ENCODE measurements around the gene LIMK1. TPM values are rescaled to one million over a fixed set of nuclear protein-coding genes. Genes with fewer than 3 reads are reported as not detected.

The LIMK1 gene
- total and polyA plus RNA-seq, 2 of the 13 experiments (the other 11 are each of a cell fraction or from before 2014, with no cell fraction given) = 8.9 to 18.8 TPM

DNA sequence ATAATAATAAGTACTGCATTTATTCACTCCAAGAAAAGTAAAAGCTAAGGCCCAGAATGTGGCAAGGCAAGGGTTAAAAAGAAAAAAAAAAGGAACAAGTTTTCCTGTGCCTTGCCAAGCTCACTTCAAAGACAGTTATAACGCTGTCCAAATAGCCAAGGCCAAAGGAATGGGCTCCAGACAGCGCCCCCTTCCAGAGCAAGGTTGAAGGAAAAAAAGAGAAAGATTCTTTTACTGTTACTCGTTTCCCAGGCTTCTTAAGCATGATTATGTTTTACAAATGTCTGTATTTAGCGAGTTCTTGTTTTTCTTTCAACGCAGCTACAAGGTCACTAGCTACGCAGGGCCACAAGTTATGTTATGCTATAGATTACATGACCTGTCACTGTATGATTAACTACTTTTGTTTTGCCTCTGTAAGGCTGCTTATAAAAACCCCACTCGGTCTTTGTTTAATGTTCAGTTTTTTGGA is 81.4 kb downstream of the LIMK1 start:
- DNase-seq (ENCODE audit: low spot score) (no peak), ATAC-seq (no peak; the same call in 1 of the 3 replicates), FAIRE-seq (no peak)
- Histone ChIP-seq H3K4me3 (replicated peaks in 1 of 3; ENCODE audit: insufficient read depth in 1 of 3, low read depth in 2 of 3, low read length in 3 of 3) (no peak overlapping the region), H4K20me1 (ENCODE audit: insufficient read depth, low read length) (no peaks in the 10 kb centered on the region; the same call in 1 of the 2 replicates), H3K4me2 (ENCODE audit: low read depth, low read length) (peak overlapping the region; percentile 57), H2AFZ (ENCODE audit: low read length) (no peak overlapping the region), H3K79me2 (ENCODE audit: insufficient read depth, low read length) (no peaks in the 10 kb centered on the region), H3K36me3 (replicated peaks in 1 of 2; ENCODE audit: control insufficient read depth in 1 of 2, insufficient read depth in 2 of 2, low read length in 2 of 2) (no peaks in the 10 kb centered on the region), H3K9ac (ENCODE audit: insufficient read depth, low read depth, low read length) (no peak overlapping the region), H3K9me3 (ENCODE audit: low read length) (no peaks in the 10 kb centered on the region), H3K27me3 (ENCODE audit: control insufficient read depth in 1 of 2, insufficient read depth in 2 of 2, low read length in 2 of 2) (no peaks in the 10 kb centered on the region), H3K4me1 (ENCODE audit: insufficient read depth, low read length) (peaks cover 19% of the 10 kb centered on the region), H3K27ac (ENCODE audit: extremely low read length, insufficient read depth, low read length) (no peak overlapping the region)
- WGBS (ENCODE audit: low lambda C conversion rate) = 2% methylated on average over 7 of the region's 7 CpGs
- BruUV-seq (replicated peaks) = no TSS peak
- intact Hi-C loops (cut with micrococcal nuclease; ENCODE audit: unreplicated experiment) (no loop called here), in situ Hi-C loops (cut with HindIII; ENCODE audit: extremely low pct_ligation_motif_present, low pct_unique_long_range_greater_than_20kb) (no loop called here)
- POLR2A ChIA-PET = interaction anchor here (1.1 kb wide), 1 partner anchor 9 kb away, joined by 8 read pairs; the partner anchor contains the start of gene EIF4H
- CTCF ChIA-PET (ENCODE audit: low intra/inter-chr PET ratio, low total read pairs) = interaction anchor here (2.9 kb wide), 1 partner anchor 97 kb away, joined by 7 read pairs; no protein-coding TSS in a partner anchor
- no peak for TF ChIP-seq POLR2G (IDR thresholded peaks at IDR 0.05; ENCODE audit: low read depth, low read length)
- TF ChIP-seq STAG1 (CRISPR knock-in tag; IDR thresholded peaks at IDR 0.05) = peak; percentile 34
- TF ChIP-seq YEATS4 (CRISPR knock-in tag; IDR thresholded peaks at IDR 0.05; ENCODE audit: borderline replicate concordance) = no peak
- 0 out of 2 replicates have a peak, but pooled peaks have one; percentile 18 for TF ChIP-seq SAP130 (CRISPR knock-in tag; IDR thresholded peaks at IDR 0.05; ENCODE audit: low read depth)
- TF ChIP-seq, protein P1, sequence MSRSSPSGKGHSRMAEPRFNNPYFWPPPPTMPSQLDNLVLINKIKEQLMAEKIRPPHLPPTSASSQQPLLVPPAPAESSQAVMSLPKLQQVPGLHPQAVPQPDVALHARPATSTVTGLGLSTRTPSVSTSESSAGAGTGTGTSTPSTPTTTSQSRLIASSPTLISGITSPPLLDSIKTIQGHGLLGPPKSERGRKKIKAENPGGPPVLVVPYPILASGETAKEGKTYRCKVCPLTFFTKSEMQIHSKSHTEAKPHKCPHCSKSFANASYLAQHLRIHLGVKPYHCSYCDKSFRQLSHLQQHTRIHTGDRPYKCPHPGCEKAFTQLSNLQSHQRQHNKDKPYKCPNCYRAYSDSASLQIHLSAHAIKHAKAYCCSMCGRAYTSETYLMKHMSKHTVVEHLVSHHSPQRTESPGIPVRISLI (CRISPR knock-in tag; IDR thresholded peaks at IDR 0.05; ENCODE audit: borderline replicate concordance) = peak; percentile 83; the same call in 1 of the 2 replicates
- TF ChIP-seq NR2C2 (CRISPR knock-in tag; IDR thresholded peaks at IDR 0.05; ENCODE audit: borderline replicate concordance) = no peak
- TF ChIP-seq, protein P2, sequence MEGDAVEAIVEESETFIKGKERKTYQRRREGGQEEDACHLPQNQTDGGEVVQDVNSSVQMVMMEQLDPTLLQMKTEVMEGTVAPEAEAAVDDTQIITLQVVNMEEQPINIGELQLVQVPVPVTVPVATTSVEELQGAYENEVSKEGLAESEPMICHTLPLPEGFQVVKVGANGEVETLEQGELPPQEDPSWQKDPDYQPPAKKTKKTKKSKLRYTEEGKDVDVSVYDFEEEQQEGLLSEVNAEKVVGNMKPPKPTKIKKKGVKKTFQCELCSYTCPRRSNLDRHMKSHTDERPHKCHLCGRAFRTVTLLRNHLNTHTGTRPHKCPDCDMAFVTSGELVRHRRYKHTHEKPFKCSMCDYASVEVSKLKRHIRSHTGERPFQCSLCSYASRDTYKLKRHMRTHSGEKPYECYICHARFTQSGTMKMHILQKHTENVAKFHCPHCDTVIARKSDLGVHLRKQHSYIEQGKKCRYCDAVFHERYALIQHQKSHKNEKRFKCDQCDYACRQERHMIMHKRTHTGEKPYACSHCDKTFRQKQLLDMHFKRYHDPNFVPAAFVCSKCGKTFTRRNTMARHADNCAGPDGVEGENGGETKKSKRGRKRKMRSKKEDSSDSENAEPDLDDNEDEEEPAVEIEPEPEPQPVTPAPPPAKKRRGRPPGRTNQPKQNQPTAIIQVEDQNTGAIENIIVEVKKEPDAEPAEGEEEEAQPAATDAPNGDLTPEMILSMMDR (CRISPR knock-in tag; IDR thresholded peaks at IDR 0.05) = peak; percentile 52
- no peak for TF ChIP-seq NR2F2 (IDR thresholded peaks at IDR 0.05; ENCODE audit: borderline replicate concordance, low read depth)
- TF ChIP-seq HMG20A (CRISPR knock-in tag; IDR thresholded peaks at IDR 0.05; ENCODE audit: borderline replicate concordance) = peak; percentile 18; the same call in 1 of the 2 replicates
- no peak for TF ChIP-seq MTA3 (CRISPR knock-in tag; IDR thresholded peaks at IDR 0.05)
- no peak for TF ChIP-seq NFRKB (IDR thresholded peaks at IDR 0.05)
- no peak for TF ChIP-seq ZNF10 (CRISPR knock-in tag; IDR thresholded peaks at IDR 0.05; ENCODE audit: borderline replicate concordance, low read depth)
- TF ChIP-seq ZMYM4 (CRISPR knock-in tag; IDR thresholded peaks at IDR 0.05) = no peak
- peak; percentile 95 for TF ChIP-seq ZNF652 (CRISPR knock-in tag; IDR thresholded peaks at IDR 0.05; ENCODE audit: borderline replicate concordance, low read depth)
- TF ChIP-seq, protein P3, sequence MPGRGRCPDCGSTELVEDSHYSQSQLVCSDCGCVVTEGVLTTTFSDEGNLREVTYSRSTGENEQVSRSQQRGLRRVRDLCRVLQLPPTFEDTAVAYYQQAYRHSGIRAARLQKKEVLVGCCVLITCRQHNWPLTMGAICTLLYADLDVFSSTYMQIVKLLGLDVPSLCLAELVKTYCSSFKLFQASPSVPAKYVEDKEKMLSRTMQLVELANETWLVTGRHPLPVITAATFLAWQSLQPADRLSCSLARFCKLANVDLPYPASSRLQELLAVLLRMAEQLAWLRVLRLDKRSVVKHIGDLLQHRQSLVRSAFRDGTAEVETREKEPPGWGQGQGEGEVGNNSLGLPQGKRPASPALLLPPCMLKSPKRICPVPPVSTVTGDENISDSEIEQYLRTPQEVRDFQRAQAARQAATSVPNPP (CRISPR knock-in tag; IDR thresholded peaks at IDR 0.05) = no peak
- TF ChIP-seq KDM6A (CRISPR knock-in tag; IDR thresholded peaks at IDR 0.05; ENCODE audit: low read depth) = no peak
- TF ChIP-seq, protein P4, sequence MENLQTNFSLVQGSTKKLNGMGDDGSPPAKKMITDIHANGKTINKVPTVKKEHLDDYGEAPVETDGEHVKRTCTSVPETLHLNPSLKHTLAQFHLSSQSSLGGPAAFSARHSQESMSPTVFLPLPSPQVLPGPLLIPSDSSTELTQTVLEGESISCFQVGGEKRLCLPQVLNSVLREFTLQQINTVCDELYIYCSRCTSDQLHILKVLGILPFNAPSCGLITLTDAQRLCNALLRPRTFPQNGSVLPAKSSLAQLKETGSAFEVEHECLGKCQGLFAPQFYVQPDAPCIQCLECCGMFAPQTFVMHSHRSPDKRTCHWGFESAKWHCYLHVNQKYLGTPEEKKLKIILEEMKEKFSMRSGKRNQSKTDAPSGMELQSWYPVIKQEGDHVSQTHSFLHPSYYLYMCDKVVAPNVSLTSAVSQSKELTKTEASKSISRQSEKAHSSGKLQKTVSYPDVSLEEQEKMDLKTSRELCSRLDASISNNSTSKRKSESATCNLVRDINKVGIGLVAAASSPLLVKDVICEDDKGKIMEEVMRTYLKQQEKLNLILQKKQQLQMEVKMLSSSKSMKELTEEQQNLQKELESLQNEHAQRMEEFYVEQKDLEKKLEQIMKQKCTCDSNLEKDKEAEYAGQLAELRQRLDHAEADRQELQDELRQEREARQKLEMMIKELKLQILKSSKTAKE (CRISPR knock-in tag; IDR thresholded peaks at IDR 0.05; ENCODE audit: borderline replicate concordance) = no peak

All from HepG2 (cell line).